ENCODE measurements around the gene MIOS.

Gene MIOS

DNA sequence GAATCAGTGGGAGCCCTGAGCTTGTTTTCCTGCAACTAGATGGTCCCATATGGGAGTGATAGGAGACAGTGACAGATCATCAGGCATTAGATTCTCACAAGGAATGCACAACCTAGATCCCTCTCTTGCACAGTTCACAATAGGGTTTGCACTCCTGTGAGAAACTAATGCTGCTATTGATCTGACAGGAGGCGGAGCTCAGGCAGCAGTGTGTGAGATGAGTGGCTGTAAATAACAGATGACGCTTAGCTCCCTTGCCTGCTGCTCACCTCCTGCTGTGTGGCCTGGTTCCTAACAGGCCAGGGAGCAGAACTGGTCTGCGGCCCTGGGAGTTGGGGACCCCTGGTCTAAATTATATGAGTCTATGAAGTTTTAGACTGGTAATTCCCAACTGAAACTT lies 3.9 kb downstream of the MIOS start:
- in situ Hi-C loops (cut with HindIII; ENCODE audit: low pct_ligation_motif_present, low pct_unique_long_range_greater_than_20kb, low sequenced_read_pairs): no loop called here
- DNase-seq: no peak

DNA sequence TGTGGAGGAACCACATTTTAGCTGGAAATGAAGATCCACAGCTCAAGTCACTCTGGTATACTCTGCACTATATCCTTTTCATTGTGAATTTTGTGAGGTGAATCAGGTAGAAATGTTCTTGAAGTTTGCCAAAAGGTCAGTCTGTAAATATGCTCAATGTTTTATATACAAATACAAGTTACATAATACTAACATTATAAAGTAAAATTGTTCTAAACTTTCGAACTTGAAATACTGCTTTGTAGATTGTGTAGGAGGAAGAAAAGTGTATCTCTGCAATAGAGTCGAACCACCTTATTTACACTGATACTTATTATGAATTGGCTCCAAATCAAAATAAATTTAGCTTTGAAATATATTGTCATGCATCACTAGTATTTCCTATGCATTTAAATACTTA lies 7.0 kb downstream of the MIOS start:
- in situ Hi-C loops (cut with HindIII; ENCODE audit: low pct_ligation_motif_present, low pct_unique_long_range_greater_than_20kb, low sequenced_read_pairs): no loop called here
- DNase-seq: no peak

DNA sequence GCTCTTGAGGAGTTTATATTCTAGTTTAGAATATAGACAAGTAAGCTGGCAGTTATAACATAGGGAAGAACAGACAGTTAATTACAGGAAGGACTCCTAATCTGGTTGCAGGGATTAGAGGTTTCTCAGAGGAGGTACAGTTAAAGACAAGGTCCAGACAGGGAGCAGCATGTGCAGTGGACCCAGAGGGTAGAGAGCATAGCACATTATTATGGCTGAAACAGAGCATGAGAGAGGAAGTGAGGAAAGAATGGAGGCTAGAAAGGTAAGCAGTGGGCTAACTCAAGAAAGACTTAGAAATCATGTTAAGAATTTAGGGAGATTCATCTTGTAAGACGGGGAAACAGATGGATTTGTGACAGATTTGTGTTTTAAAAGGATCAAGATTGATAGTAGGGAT lies 9.7 kb downstream of the MIOS start:
- DNase-seq: no peak
- in situ Hi-C loops (cut with HindIII; ENCODE audit: low pct_ligation_motif_present, low pct_unique_long_range_greater_than_20kb, low sequenced_read_pairs): no loop called here

DNA sequence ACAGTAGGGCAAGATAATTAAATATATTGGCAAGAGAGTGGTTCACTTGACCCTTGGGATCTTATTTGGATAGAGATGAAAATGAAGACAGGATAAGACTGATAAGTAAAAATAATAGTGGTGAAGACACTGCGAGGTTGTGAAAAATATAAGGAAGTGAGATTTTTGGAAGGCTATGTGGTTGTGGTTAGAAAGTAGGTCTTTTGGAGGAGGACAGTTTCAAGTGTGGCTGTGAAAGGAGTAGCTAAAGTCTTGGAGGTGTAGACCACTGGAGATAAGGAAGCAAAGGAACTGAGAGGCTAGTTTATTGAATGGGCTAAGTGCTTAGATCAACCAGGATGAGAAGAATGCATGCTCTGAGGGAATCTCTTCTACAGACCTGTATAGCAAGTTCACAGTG lies 11.2 kb downstream of the MIOS start:
- DNase-seq: no peak
- in situ Hi-C loops (cut with HindIII; ENCODE audit: low pct_ligation_motif_present, low pct_unique_long_range_greater_than_20kb, low sequenced_read_pairs): no loop called here

DNA sequence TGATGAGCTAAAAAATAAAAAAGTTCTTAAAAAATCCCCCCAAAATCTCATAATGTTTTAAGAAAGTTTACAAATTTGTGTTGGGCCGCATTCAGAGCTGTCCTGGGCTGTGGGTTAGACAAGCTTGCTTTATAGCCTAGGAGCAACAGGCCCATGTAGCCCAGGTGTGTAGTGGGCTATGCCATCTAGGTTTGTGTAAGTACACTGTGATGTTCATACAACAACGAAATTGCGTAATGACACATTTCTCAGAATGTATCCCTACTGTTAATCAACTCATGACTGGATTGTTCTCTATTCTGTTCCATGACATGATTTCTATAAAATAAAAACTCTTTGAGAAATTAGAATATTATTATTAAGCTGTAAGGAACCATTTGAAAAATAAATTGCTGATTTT lies 13.0 kb downstream of the MIOS start:
- in situ Hi-C loops (cut with HindIII; ENCODE audit: low pct_ligation_motif_present, low pct_unique_long_range_greater_than_20kb, low sequenced_read_pairs): no loop called here
- DNase-seq: no peak

DNA sequence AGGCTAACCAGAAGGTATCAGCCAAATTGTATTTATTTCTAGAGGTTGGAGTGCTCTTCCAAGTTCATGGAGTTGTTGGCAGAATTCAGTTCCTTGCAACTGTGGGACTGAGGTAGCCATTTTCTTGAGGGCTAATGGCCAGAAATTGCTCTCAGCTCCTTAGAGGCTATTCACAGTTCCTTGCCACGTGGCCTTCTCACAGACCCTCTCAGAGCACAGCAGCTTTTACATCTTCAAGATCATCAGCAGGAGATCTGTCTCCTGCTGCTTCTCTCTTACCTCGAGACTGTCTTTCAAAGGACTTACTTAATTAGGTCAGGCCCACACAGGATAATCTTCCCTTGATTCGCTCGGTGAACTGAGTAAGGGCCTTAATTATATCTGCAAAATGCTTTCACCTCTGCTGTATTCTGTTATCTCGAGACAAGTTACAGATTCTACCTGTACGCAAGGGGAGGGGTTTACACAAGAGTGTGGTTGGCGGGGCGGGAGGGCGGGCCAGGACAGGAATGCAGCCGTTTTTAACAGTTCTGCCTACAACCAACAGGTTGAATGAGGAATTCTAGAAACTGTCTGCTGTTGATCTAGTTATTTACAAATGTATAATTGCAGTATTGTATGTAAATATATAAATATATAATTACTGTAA lies 15.0 kb downstream of the MIOS start:
- in situ Hi-C loops (cut with HindIII; ENCODE audit: low pct_ligation_motif_present, low pct_unique_long_range_greater_than_20kb, low sequenced_read_pairs): no loop called here
- DNase-seq: no peak

DNA sequence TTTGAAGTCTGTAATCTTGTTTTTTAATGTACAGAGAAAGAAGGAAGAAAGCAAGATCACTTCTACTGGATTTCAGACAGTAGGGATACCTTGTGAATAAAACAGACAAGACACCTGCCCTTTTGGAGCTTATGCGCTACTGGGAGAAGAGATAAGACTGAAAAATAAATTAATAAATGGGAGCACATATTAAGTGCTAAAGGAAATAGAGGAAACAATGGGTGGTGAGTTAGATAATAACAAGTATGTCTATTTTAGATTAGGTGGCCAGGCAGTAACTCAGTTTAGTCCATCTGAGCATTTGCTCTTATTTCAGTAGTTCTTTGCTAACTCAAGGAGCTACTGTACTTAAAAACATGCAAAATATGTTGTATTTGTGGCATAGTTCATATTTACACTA lies 15.9 kb downstream of the MIOS start:
- DNase-seq: no peak
- in situ Hi-C loops (cut with HindIII; ENCODE audit: low pct_ligation_motif_present, low pct_unique_long_range_greater_than_20kb, low sequenced_read_pairs): no loop called here

DNA sequence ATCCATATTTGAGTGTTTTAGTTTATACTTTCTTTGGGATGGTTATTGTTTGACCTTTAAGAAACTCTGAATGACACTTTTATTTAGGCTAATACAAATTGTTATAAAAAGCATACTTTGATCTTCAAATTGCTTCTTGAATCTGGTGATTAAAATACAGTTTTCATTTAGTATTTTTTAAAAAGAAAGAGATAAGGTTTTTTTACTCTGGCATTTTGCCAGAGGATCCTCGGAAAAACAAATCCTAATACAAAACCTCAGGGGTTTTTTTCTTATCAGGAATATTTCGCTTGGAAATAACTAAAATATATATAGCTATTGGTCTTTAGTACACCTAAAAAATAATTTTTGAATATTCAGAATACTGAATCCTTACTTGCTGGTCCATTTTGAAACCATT lies 17.0 kb downstream of the MIOS start:
- in situ Hi-C loops (cut with HindIII; ENCODE audit: low pct_ligation_motif_present, low pct_unique_long_range_greater_than_20kb, low sequenced_read_pairs): no loop called here
- no peak for DNase-seq

DNA sequence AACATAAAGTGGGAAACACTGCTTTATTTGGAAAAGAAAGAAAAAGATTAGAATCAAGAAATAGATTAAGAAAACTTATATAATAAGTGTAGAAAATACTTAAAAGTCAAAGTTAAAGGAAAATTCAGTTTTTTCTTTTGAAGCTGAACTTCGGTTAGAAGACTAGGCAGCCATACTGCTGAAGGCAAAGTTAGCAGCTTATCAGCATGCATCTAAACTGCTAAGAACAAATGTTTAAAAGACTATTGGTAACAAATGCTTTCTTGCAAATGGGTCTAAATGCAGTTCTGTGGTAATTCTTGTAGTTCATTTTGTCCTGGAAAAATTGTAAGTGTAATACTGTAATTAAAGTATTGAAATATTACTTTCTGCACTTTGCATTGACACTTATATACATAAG lies 18.0 kb downstream of the MIOS start:
- in situ Hi-C loops (cut with HindIII; ENCODE audit: low pct_ligation_motif_present, low pct_unique_long_range_greater_than_20kb, low sequenced_read_pairs): no loop called here
- DNase-seq: no peak

DNA sequence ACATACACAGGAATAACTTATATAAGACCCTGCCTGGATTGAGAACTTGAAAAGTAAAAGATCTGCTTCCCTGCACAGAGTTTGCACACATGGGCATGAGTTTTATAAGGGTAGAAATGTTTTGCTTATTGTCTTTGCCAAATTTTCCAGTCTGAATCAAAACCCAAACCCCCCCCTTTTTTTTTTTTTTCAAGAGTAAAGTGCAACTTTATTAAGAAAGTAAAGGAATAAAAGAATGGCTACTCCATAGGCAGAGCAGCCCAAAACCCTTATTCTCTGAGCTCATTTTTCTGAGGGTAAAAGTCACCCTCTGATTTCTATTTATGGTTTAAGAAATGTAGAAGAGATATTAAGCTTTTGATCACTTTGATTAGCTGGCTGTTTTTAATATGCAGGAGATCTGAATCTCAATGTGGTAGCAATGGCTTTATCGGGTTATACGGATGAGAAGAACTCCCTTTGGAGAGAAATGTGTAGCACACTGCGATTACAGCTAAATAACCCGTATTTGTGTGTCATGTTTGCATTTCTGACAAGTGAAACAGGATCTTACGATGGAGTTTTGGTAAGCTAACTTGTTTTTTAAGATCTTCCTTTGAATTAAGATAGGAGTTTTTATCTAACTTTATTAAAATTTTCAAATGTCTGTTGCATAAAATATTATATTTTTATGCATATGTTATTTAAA lies 18.7 kb downstream of the MIOS start:
- DNase-seq: no peak
- in situ Hi-C loops (cut with HindIII; ENCODE audit: low pct_ligation_motif_present, low pct_unique_long_range_greater_than_20kb, low sequenced_read_pairs): no loop called here

DNA sequence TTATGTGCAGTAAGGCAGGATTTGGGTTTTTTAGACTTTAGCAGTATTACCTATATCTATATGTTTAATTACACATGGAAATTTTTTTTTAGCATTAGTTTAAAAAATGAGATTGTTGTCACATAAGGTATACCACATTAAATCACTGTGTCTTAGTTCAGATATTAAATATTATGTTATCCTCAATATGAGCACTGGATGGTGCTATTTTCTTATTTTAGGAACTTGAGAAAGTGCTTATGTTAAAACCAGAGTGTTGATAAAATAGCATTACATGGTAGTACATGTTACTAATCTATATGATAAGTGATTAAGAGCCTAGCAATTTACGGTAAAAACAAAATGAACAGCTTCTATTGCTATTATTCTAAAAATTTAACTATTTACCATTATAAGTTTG lies 28.8 kb downstream of the MIOS start:
- peak; percentile 71 for DNase-seq
- in situ Hi-C loops (cut with HindIII; ENCODE audit: low pct_ligation_motif_present, low pct_unique_long_range_greater_than_20kb, low sequenced_read_pairs): no loop called here

DNA sequence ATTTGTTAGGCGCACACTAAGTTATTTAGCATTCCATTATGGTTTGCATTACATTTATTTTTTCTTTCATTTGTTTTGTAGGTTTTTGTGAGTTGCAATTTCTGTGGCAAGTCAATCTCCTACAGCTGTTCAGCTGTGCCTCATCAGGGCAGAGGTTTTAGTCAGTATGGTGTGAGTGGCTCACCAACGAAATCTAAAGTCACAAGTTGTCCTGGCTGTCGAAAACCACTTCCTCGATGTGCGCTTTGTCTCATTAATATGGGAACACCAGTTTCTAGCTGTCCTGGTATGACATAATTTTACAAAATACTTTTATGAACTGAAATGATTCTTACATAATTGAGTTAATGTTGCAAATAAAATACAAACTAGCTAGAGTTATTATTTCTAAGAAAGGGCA lies 29.5 kb downstream of the MIOS start:
- no peak for DNase-seq
- in situ Hi-C loops (cut with HindIII; ENCODE audit: low pct_ligation_motif_present, low pct_unique_long_range_greater_than_20kb, low sequenced_read_pairs): no loop called here

DNA sequence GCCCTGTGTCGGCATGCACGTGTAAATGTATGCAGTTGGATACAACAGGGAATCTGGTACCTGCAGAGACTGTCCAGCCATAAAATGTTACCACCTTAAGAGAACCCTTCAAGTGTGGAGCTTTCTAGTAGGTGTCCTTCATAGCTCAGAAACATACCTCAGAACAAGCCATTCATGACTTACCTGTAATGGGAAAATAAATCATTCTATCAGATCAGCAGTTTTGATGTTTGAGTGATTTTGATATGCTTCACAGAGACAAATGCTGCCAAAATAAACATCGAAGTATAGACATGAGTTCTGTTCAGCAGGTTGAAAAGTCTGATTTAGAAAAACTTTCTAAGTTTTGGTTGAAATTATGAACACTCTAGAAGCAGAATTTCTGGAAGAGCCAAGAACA lies 40.3 kb downstream of the MIOS start:
- no peak for DNase-seq
- in situ Hi-C loops (cut with HindIII; ENCODE audit: low pct_ligation_motif_present, low pct_unique_long_range_greater_than_20kb, low sequenced_read_pairs): no loop called here

DNA sequence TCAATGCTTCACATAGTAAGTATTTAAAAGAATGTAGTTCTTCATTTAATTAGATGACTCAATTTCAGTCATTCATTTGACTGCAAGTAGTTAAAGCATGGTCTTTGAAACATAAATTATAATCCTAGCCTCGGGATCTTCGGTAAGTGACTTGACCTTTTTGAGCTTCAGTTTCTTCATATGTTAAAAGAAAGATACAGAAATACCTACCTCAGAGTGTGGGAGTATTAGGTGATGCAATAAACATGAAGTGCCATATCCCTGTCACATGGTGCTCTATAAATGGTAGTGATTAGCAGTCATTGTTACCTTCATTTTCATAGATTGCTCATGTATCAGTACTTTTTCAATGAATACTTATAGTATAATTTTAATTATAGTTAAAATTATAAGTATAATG lies 42.6 kb downstream of the MIOS start:
- in situ Hi-C loops (cut with HindIII; ENCODE audit: low pct_ligation_motif_present, low pct_unique_long_range_greater_than_20kb, low sequenced_read_pairs): no loop called here
- no peak for DNase-seq

DNA sequence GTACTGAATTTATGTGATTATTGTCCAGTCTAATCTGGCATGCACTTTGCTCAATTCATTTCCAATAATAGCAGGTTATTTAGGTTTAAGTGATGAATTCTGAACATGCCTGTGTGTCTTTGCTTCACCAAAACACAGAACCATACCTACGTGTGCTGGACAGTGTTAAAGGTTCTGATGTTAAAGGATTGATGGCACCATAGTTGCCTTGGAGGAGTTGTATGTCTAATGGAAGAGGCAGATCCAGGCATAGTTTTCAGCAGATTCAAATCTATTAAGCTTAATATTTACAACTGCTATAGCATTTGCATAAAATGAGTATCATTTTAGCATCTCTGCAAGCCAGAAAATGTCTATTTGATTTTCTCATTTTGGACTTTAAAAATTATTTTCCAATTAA lies 45.8 kb downstream of the MIOS start:
- in situ Hi-C loops (cut with HindIII; ENCODE audit: low pct_ligation_motif_present, low pct_unique_long_range_greater_than_20kb, low sequenced_read_pairs): no loop called here
- DNase-seq: no peak

DNA sequence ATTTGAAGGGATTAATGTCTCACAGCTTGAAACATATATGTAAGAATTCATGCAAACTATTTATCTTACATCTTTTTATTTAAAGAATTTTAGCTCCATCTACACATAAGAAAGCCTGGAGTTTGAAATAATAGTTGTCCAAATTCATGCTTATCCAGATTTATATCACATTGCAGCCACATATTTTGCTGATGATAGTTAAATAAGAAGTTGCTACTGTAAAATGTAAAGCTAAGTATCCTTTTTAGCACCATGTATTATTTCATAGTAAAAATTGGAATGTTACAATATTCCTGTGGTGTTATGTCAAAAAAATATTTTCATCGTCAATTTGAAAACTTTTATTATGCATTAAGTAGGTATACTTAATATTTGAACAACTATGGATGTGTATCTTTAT lies 46.5 kb downstream of the MIOS start:
- in situ Hi-C loops (cut with HindIII; ENCODE audit: low pct_ligation_motif_present, low pct_unique_long_range_greater_than_20kb, low sequenced_read_pairs): no loop called here

DNA sequence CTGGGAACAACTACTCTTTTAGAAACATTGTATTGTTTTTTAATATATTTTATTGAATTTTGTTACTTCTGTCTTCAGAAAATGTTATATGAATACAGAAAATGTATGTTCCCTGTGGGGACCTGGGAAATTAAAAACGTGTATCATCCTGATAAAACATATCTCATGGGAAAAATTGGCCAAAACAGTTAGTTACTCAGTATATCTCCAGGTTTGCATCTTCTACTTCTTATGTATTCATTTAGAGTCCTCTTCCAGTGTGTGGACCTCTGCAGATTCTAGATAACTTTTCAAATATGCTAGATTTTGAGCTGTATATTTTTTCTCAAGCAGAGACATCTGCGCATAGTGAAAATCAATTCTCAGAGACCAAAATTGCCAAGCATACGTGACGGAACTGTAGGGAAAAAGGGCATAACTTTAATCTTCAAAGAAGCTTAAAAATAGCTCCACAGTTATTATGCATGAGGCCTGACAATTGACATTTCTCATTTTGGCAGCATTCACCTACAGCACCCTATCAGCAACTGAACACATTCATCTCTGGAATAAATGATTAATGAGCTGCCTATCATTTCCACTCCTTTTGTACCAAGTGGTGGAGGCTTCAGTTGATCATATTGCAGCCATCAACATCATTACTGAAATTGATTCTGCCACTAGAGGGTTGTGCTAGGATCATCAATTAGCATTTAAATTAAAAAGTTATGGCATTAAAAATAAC lies 47.5 kb downstream of the MIOS start:
- in situ Hi-C loops (cut with HindIII; ENCODE audit: low pct_ligation_motif_present, low pct_unique_long_range_greater_than_20kb, low sequenced_read_pairs): no loop called here
- no peak for DNase-seq

More for the DNA sequence above, 46.5 kb downstream of the MIOS start:
- no peak for DNase-seq

DNA sequence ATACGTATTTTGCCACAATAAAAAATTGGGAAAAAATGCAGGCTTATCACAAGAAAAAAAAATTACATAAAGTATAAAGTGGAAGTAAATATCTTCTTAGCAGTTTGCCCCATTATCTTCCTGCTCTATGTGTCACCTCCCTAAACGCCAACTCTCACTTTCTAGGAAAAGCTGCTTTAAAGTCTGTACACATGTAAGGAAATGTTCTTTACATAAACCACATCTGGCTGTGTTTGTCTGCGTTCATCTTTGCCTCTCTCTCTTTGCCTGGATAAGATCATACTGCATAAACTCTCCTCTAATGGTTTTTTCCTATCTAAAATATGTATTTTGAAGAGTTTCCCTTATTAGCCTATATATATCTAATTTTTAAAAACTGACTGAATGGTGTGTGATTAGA lies 50.9 kb downstream of the MIOS start:
- no peak for DNase-seq
- in situ Hi-C loops (cut with HindIII; ENCODE audit: low pct_ligation_motif_present, low pct_unique_long_range_greater_than_20kb, low sequenced_read_pairs): no loop called here

DNA sequence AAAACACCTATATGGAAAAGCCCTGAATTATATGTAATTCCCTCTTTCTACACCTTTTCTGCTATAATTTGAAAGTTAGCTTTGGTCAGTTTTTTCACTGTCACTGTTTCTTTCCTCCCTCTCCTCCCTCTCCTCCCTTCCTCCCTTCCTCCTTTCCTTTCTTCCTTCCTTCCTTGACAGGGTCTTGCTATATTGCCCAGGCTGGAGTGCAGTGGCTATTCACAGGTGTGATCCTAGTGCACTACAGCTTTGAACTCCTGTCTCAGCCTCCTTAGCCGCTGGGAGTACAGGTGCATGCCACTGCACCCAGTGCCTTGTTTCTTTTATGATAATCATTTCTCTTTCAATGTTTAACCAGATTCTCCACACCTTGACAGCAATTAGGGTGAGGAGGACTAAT lies 51.7 kb downstream of the MIOS start:
- no peak for DNase-seq
- in situ Hi-C loops (cut with HindIII; ENCODE audit: low pct_ligation_motif_present, low pct_unique_long_range_greater_than_20kb, low sequenced_read_pairs): no loop called here

DNA sequence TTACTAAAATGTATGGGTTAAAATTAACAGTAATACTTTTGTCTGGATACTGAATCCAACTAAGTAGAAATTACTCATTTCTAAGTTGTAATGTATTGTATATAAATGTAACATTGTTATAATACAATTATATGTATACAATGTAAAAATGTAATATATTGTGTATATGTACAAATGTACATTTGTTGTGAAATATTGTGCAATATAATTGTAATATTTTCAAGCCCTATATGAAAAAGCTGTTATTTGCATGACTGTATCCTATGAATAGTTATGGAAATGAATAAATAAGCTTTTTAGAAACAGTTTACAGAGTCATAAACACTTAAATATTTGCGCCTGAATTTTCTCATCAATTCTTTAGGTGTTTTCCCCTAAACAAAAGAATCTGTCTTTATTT lies 53.6 kb downstream of the MIOS start:
- in situ Hi-C loops (cut with HindIII; ENCODE audit: low pct_ligation_motif_present, low pct_unique_long_range_greater_than_20kb, low sequenced_read_pairs): no loop called here
- no peak for DNase-seq

Measured in ACHN (cell line).